ENCODE data around the gene FBXL17. TPM values are rescaled to one million over a fixed set of nuclear protein-coding genes. Genes with fewer than 3 reads are reported as not detected.

Gene FBXL17
- total and polyA plus RNA-seq, 9 of the 15 experiments (the other 6 are each of a cell fraction or from before 2014, with no cell fraction given): 0.32 to 5.4 (median 1.8) TPM

DNA sequence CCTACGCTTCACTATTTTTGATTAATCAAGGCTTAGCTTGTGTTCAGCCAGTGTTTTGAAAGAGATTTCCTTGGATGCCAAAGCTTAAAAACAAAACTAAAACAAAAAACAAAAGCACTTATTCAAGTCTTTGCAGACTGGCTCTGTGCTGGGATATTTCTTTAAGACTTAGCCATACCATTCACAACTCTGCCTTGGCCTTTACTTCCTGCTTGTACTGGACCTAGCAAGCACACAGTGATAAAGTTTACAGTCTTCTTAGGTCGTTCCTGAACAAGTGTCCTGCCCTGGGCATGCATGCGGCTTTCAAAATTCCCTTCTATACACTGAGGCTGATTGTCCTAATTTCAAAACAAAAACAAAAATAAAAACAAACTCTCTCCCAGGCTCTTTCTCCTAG lies 20.7 kb downstream of the FBXL17 start (continued):
- TF ChIP-seq, protein P1, sequence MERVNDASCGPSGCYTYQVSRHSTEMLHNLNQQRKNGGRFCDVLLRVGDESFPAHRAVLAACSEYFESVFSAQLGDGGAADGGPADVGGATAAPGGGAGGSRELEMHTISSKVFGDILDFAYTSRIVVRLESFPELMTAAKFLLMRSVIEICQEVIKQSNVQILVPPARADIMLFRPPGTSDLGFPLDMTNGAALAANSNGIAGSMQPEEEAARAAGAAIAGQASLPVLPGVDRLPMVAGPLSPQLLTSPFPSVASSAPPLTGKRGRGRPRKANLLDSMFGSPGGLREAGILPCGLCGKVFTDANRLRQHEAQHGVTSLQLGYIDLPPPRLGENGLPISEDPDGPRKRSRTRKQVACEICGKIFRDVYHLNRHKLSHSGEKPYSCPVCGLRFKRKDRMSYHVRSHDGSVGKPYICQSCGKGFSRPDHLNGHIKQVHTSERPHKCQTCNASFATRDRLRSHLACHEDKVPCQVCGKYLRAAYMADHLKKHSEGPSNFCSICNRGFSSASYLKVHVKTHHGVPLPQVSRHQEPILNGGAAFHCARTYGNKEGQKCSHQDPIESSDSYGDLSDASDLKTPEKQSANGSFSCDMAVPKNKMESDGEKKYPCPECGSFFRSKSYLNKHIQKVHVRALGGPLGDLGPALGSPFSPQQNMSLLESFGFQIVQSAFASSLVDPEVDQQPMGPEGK (CRISPR knock-in tag; IDR thresholded peaks at IDR 0.05; ENCODE audit: borderline replicate concordance): no peak
- TF ChIP-seq CBFA2T3 (IDR thresholded peaks at IDR 0.05) (no peak), MTF1 (CRISPR knock-in tag; IDR thresholded peaks at IDR 0.05; ENCODE audit: borderline replicate concordance) (no peak), MTA1 (IDR thresholded peaks at IDR 0.05; ENCODE audit: borderline replicate concordance) (no peak)
- TF ChIP-seq, protein P2, sequence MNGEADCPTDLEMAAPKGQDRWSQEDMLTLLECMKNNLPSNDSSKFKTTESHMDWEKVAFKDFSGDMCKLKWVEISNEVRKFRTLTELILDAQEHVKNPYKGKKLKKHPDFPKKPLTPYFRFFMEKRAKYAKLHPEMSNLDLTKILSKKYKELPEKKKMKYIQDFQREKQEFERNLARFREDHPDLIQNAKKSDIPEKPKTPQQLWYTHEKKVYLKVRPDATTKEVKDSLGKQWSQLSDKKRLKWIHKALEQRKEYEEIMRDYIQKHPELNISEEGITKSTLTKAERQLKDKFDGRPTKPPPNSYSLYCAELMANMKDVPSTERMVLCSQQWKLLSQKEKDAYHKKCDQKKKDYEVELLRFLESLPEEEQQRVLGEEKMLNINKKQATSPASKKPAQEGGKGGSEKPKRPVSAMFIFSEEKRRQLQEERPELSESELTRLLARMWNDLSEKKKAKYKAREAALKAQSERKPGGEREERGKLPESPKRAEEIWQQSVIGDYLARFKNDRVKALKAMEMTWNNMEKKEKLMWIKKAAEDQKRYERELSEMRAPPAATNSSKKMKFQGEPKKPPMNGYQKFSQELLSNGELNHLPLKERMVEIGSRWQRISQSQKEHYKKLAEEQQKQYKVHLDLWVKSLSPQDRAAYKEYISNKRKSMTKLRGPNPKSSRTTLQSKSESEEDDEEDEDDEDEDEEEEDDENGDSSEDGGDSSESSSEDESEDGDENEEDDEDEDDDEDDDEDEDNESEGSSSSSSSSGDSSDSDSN (IDR thresholded peaks at IDR 0.05; ENCODE audit: borderline replicate concordance in 1 of 2, low read depth in 2 of 2, low read length in 2 of 2): no peak

DNA sequence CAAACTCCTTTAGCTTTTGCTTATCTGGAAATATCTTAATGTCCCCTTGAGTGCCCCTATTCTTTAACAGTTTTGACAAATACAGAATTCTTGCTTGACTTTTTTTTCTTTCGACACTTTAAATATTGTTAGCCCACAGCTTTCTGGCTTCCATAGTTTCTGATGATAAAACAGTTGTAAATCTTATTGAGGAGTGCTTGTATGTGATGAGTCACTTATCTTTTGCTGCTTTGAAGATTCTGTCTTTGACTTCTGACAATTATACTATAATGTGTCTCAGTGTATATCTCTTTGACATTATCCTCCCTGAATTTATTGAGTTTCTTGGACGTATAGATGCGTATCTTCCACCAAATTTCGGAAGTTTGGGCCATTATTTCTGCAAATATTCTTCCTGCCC lies 21.6 kb downstream of the FBXL17 start:
- in situ Hi-C loops (cut with MboI): no loop called here
- no peak for FAIRE-seq
- ChIA-PET POLR2A (no interaction called here), CTCF (ENCODE audit: low intra/inter-chr PET ratio) (no interaction called here)
- Histone ChIP-seq H3K9me1 (ENCODE audit: control insufficient read depth, insufficient read depth, low read length) (no peaks in the 10 kb centered on the region), H3K36me3 (ENCODE audit: control insufficient read depth, insufficient read depth, low read length) (no peaks in the 10 kb centered on the region), H2AFZ (ENCODE audit: low read depth, low read length) (no peak overlapping the region), H3K4me3 (no peak overlapping the region), H3K4me2 (ENCODE audit: insufficient read depth, low read length) (no peak overlapping the region), H3K27me3 (ENCODE audit: control insufficient read depth in 2 of 2, insufficient read depth in 2 of 2, low read length in 2 of 2) (no peaks in the 10 kb centered on the region), H3K27ac (ENCODE audit: extremely low read depth, low read depth, low read length) (no peak overlapping the region), H3K9ac (ENCODE audit: insufficient read depth in 1 of 2, low read depth in 2 of 2, low read length in 2 of 2) (no peak overlapping the region), H3K9me3 (replicated peaks; ENCODE audit: control insufficient read depth, insufficient read depth, low read depth, low read length) (no peaks in the 10 kb centered on the region), H3K79me2 (ENCODE audit: control insufficient read depth, insufficient read depth, low read length) (no peaks in the 10 kb centered on the region), H4K20me1 (replicated peaks; ENCODE audit: control insufficient read depth, insufficient read depth, low read length) (no peaks in the 10 kb centered on the region), H3K4me1 (replicated peaks in 1 of 2; ENCODE audit: control insufficient read depth in 2 of 2, insufficient read depth in 2 of 2, low read length in 2 of 2) (no peaks in the 10 kb centered on the region)
- BruUV-seq (replicated peaks): no TSS peak
- intact Hi-C loops (cut with micrococcal nuclease): no loop called here
- WGBS (ENCODE audit: insufficient coverage, low coverage, missing lambda C conversion rate): 16% methylated on average over 4 of the region's 4 CpGs
- no peak for ATAC-seq
- DNase-seq (ENCODE audit: extremely low read depth in 1 of 4, low spot score in 3 of 4): no peak
- TF ChIP-seq, protein P3, sequence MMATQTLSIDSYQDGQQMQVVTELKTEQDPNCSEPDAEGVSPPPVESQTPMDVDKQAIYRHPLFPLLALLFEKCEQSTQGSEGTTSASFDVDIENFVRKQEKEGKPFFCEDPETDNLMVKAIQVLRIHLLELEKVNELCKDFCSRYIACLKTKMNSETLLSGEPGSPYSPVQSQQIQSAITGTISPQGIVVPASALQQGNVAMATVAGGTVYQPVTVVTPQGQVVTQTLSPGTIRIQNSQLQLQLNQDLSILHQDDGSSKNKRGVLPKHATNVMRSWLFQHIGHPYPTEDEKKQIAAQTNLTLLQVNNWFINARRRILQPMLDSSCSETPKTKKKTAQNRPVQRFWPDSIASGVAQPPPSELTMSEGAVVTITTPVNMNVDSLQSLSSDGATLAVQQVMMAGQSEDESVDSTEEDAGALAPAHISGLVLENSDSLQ (IDR thresholded peaks at IDR 0.05): 0 out of 2 replicates have a peak, but pooled peaks have one; percentile 29
- TF ChIP-seq, protein P4, sequence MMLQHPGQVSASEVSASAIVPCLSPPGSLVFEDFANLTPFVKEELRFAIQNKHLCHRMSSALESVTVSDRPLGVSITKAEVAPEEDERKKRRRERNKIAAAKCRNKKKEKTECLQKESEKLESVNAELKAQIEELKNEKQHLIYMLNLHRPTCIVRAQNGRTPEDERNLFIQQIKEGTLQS (IDR thresholded peaks at IDR 0.05): peak; percentile 35; the same call in 1 of the 2 replicates
- TF ChIP-seq, protein P4 (CRISPR knock-in tag; conservative IDR thresholded peaks at IDR 0.05): no peak
- peak; percentile 76 for TF ChIP-seq MEIS2 (IDR thresholded peaks at IDR 0.05; ENCODE audit: partially characterized antibody)
- TF ChIP-seq MAFG (tag; conservative IDR thresholded peaks at IDR 0.05): peak; percentile 75
- TF ChIP-seq, protein P5, sequence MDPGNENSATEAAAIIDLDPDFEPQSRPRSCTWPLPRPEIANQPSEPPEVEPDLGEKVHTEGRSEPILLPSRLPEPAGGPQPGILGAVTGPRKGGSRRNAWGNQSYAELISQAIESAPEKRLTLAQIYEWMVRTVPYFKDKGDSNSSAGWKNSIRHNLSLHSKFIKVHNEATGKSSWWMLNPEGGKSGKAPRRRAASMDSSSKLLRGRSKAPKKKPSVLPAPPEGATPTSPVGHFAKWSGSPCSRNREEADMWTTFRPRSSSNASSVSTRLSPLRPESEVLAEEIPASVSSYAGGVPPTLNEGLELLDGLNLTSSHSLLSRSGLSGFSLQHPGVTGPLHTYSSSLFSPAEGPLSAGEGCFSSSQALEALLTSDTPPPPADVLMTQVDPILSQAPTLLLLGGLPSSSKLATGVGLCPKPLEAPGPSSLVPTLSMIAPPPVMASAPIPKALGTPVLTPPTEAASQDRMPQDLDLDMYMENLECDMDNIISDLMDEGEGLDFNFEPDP (CRISPR knock-in tag; IDR thresholded peaks at IDR 0.05): no peak
- peak; percentile 84 for TF ChIP-seq MECOM (CRISPR knock-in tag; IDR thresholded peaks at IDR 0.05)

Measured in K562 (cell line).